Measurements from ENCODE around the gene ZBTB12.
"Not testable (repeated sequence)": the region's sequence is repeated elsewhere in the genome, so short reads cannot be mapped to it uniquely, and the experiment has no call there.

The ZBTB12 gene, protein sequence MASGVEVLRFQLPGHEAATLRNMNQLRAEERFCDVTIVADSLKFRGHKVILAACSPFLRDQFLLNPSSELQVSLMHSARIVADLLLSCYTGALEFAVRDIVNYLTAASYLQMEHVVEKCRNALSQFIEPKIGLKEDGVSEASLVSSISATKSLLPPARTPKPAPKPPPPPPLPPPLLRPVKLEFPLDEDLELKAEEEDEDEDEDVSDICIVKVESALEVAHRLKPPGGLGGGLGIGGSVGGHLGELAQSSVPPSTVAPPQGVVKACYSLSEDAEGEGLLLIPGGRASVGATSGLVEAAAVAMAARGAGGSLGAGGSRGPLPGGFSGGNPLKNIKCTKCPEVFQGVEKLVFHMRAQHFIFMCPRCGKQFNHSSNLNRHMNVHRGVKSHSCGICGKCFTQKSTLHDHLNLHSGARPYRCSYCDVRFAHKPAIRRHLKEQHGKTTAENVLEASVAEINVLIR
- total RNA-seq, result 1.3 to 2.0 reads per million in 2 experiments

- DNase-seq (ENCODE audit: low read depth), result peak; percentile 75
Measured at GRCh38 chr6:31901953-31902643, at the start of gene ZBTB12. TSS of gene ZBTB12 (minus strand) at chr6:31902086. CDS start at chr6:31901305, 781 bp downstream.

DNA sequence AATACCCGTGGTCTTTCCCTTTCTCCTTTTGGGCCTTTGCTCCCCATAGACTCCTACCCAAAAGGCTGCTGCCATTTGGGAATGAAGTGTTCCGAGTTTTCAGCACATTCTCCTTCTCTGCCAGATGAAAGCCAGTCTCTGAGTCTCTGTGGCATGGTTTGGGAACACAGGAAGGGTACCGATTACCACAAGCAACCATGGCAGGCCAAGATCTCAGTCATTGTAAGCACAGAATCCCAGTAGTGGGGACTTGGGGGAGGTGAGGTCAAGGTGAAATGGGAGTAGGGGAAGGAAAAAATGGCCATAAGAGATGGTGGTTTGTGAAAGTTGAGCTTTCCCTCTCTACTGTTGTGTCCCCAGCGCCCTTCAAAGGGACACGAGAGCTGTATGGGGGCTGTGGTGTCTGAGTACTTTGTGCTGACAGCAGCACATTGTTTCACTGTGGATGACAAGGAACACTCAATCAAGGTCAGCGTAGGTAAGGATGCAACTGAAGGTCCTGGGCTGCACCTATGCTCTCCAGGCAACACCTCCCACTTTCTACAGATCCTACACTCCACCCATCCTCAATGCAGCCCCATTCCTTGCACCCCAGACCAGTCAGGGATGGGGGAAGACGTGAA is 48.2 kb upstream of the ZBTB12 start:
- no peak for DNase-seq (ENCODE audit: low read depth)

DNA sequence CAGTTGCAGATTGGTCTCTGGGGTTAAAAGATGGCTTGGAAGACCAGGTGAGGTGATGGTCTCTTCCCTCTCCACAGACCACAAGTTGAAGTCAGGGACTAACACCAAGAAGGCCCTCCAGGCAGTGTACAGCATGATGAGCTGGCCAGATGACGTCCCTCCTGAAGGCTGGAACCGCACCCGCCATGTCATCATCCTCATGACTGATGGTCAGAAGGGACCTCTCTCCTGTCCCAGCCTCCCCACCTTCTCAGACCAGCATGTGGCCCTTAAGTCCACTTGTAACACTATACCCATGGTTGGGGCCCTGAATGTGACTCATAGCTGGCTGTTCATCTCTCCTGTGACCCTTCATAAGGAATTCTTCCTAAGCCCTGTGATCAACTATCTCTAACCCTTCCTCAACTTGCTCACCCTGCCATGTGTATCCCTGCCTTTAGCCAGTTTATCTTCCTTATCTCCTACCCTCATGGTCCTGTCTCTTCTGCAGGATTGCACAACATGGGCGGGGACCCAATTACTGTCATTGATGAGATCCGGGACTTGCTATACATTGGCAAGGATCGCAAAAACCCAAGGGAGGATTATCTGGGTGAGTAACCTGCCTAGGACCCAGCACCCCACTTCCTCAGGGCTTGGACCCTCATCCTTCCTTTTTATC is 47.0 kb upstream of the ZBTB12 start:
- DNase-seq (ENCODE audit: low read depth), result no peak

DNA sequence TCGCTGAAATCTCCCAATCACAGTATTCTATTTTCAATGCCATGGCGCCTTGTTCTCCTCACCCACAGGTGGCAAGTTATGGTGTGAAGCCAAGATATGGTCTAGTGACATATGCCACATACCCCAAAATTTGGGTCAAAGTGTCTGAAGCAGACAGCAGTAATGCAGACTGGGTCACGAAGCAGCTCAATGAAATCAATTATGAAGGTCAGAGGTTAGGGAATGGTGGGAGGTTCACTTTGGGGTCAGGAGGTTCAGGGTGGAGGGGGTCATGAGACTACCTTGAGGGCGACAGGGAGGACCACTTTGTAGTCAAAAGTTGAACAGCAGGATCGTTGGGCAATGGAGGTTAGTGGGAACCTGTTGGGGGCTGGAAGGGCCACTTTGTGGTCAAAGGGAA is 46.4 kb upstream of the ZBTB12 start:
- DNase-seq (ENCODE audit: low read depth), result no peak

DNA sequence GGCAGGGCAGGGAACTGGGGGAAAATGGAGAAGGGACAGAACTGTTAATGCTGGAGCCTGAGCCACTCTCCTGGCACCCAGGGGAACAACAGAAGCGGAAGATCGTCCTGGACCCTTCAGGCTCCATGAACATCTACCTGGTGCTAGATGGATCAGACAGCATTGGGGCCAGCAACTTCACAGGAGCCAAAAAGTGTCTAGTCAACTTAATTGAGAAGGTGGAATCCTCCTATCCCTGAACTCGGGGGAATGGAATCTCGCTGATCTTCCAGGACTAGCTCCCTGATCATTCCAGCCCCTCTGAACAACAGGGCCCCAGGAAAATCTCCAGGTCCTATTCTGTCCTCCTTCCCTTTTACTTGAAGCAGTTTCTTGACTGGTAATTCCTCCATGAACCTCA is 46.0 kb upstream of the ZBTB12 start:
- no peak for DNase-seq (ENCODE audit: low read depth)

GRCh38 chr6:31947070-31947675 is 45.3 kb upstream of the ZBTB12 start:
- DNase-seq (ENCODE audit: low read depth), result no peak

- DNase-seq (ENCODE audit: low read depth), result no peak
Measured at GRCh38 chr6:31946370-31946885, 44.5 kb upstream of the ZBTB12 start.

DNA sequence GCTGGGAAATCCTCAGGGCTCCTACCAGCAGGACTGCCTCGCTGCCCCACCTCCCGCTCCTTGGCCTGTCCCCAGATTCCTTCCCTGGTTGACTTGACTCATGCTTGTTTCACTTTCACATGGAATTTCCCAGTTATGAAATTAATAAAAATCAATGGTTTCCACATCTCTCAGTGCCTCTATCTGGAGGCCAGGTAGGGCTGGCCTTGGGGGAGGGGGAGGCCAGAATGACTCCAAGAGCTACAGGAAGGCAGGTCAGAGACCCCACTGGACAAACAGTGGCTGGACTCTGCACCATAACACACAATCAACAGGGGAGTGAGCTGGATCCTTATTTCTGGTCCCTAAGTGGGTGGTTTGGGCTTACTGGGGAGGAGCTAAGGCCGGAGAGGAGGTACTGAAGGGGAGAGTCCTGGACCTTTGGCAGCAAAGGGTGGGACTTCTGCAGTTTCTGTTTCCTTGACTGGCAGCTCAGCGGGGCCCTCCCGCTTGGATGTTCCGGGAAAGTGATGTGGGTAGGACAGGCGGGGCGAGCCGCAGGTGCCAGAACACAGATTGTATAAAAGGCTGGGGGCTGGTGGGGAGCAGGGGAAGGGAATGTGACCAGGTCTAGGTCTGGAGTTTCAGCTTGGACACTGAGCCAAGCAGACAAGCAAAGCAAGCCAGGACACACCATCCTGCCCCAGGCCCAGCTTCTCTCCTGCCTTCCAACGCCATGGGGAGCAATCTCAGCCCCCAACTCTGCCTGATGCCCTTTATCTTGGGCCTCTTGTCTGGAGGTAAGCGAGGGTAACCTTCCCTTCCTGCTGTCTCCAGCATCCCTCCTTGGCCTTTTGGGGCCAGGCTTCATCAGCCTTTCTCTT is 43.9 kb upstream of the ZBTB12 start, which contains the start of gene CFB:
CFB (plus strand) TSS at position 589 of the 863 bp plus-strand sequence; CDS start at position 716, 127 bp downstream.
- no peak for DNase-seq (ENCODE audit: low read depth)

DNA sequence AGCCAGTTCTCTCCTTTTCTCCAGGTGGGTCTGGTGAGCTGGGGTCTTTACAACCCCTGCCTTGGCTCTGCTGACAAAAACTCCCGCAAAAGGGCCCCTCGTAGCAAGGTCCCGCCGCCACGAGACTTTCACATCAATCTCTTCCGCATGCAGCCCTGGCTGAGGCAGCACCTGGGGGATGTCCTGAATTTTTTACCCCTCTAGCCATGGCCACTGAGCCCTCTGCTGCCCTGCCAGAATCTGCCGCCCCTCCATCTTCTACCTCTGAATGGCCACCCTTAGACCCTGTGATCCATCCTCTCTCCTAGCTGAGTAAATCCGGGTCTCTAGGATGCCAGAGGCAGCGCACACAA is 43.2 kb upstream of the ZBTB12 start:
- DNase-seq (ENCODE audit: low read depth), result no peak

DNA sequence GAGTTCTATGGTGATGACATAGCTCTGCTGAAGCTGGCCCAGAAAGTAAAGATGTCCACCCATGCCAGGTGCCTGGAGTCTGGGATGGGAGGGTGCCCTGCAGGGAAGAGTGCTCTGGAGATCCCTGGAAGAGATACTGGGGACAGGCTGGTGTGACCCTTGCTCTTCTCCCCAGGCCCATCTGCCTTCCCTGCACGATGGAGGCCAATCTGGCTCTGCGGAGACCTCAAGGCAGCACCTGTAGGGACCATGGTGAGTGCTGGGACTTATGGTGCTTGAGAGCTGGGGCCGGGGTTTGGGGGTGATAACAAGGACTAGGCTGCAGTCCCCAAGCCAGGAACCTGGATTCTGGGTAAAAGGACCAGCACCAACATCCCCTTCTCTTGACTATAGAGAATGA is 41.9 kb upstream of the ZBTB12 start:
- no peak for DNase-seq (ENCODE audit: low read depth)

DNA sequence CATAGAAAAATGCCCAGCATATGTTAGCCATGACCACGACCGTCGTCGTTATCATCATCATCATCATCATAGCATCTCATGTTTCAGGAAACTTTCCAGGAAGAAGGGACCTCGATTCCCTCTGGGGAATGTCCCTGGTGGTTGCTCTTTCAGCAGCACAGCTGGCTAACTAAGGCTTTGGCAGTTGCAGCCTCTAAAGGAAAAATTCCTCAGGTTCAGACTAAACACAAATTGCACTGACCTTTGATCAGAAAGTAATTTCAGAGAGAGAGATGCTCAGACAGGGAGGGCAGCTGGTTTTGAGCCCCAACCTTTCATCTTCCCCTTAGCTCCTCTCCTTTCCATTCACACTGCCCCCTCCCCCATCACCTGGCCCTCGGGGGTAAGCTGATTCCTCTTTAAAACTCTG is 38.4 kb upstream of the ZBTB12 start:
- no peak for DNase-seq (ENCODE audit: low read depth)

GRCh38 chr6:31935823-31936222 is 33.9 kb upstream of the ZBTB12 start:
- DNase-seq (ENCODE audit: low read depth), result no peak

DNA sequence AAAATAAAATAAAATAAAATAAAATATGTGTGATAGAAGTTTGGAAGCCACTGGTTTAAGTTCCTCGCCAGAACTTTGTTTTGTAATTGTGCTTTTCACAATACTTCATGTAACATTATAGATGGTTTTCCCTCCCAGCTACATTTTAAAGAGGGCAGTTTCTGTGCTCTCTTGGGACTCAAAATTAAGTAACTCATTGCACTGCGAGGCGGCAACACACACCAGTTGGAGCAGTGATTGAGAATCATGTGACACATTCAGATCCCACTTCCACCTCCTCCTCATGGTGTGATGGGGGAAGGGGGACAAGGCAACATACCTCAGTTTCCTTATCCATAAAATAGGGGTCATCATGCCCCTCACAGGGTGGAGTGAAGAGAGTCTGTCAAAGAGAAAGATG is 33.1 kb upstream of the ZBTB12 start:
- no peak for DNase-seq (ENCODE audit: low read depth)

DNA sequence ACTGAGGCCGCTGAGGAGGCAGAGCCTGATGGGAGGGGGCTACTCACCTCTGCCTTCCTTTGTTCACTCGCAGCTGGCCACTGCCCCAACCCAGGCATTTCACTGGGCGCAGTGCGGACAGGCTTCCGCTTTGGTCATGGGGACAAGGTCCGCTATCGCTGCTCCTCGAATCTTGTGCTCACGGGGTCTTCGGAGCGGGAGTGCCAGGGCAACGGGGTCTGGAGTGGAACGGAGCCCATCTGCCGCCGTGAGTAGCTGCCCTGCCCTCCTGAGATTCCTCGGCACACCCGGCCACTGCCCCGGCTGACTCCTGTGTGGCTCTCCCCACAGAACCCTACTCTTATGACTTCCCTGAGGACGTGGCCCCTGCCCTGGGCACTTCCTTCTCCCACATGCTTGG is 31.7 kb upstream of the ZBTB12 start:
- DNase-seq (ENCODE audit: low read depth), result no peak

- not testable (repeated sequence) for DNase-seq (ENCODE audit: low read depth)
Measured at GRCh38 chr6:31932137-31932536, 30.3 kb upstream of the ZBTB12 start.

DNA sequence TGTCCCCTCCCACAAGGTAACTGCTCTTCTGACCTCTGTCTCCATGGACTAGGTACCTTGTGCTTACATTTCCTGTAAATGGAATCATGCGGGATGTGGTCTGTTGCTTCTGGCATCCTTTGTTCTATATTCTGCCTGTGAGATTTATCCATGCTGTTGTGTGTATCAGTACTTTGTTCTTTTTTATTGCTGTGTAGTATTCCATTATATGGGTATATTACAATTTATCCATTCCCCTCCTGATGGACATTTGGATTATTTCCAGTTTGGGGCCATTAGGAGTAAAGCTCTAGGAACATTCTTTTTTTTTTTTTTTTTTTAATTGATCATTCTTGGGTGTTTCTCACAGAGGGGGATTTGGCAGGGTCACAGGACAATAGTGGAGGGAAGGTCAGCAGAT is 29.1 kb upstream of the ZBTB12 start:
- no peak for DNase-seq (ENCODE audit: low read depth)

DNA sequence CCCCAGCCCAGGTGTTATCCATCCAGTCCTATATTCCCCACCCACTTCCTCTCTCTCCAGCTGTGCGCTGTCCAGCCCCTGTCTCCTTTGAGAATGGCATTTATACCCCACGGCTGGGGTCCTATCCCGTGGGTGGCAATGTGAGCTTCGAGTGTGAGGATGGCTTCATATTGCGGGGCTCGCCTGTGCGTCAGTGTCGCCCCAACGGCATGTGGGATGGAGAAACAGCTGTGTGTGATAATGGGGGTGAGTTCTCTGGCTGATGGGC is 26.7 kb upstream of the ZBTB12 start:
- DNase-seq (ENCODE audit: low read depth), result no peak

DNA sequence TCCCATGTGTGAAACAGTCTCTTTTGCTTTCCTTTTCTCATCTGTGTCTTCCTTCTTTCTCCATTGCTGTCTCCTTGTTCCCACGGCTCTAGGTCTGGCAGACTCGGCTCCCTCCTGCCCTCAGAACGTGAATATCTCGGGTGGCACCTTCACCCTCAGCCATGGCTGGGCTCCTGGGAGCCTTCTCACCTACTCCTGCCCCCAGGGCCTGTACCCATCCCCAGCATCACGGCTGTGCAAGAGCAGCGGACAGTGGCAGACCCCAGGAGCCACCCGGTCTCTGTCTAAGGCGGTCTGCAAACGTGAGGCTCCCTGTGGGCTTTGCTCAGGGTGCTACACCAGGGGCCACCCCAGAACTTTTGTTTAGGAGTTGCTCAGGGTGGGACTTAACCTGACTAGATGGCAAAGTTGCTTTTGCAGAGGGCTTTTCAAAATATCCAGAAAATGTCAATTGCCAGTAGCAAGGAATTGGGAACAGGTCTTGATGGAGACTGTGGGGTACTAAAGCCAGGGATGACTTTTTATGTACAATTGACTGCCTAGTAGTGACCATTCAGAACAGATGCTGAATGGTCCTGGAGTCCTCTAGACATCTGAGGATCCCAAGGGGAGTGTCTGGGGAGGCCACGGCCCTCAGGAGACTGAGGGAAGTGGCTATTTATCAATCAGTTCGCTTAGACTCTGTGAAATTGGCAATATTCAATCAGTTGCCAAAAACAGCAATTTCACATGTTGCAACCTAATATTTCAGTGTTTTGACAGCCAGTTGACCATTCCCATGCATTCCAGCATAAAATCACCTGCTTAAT is 26.2 kb upstream of the ZBTB12 start:
- no peak for DNase-seq (ENCODE audit: low read depth)

DNA sequence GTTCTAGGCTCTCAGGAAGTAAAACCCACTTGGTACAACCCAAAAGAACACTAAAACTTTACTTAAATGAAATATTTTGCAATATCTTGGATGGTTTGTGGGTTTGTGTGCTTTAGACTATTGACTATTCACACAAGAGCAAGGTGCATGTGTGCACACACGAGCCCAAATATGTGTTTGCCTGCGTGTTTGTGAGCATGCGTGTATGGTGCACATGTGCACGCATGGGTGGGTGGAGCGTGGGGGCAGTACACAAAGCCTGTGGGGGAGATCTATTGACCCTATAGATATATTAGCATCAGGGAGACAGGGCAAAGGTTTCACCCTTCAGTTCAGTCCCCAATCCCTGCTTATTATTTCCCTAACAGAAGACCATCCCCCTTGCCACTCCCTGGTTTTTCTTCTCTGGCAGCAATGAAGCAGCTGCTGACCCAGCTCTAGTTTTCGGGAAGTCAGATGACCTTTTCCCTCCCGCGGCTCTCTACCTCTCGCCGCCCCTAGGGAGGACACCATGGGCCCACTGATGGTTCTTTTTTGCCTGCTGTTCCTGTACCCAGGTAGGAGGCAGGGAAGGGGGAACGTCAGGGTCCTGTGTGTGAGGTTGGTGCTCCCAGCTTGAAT is 25.5 kb upstream of the ZBTB12 start, which contains the start of gene C2:
C2 (plus strand) TSS at position 476 of the 621 bp plus-strand sequence; CDS start at position 512, 36 bp downstream.
- DNase-seq (ENCODE audit: low read depth), result no peak
